H1 (cell line): ENCODE data around the gene YOD1. TPM values are rescaled to one million over a fixed set of nuclear protein-coding genes. Genes with fewer than 3 reads are reported as not detected.

Experiments
- CTCF ChIA-PET: fragments of 300-600 bp; sonication (Branson Sonifier 250); formaldehyde crosslinking; loops from one replicate; lab custom pipeline; 2021; ENCODE audit not compliant: partially characterized antibody; lab: Charles Lee
- POLR2A ChIA-PET: fragments of 300-600 bp; sonication (Branson Sonifier 250); formaldehyde crosslinking; loops from one replicate; lab custom pipeline; 2021; ENCODE audit warnings: inconsistent platforms; ENCODE audit not compliant: partially characterized antibody; lab: Charles Lee
- DNase-seq, 2 experiments: peaks; one replicate each; pipeline versions ENCODE4 v3.0.0 to v3.0.0-alpha.2; 2010 to 2022; ENCODE audit warnings: low spot score in 2 of 2, low read depth in 1 of 2, mixed read lengths in 1 of 2
- FAIRE-seq: peaks from 2 replicates; lab custom pipeline; 2011; peaks lifted over from hg19 to GRCh38; lab: Jason Lieb, UNC
- H2AFZ ChIP-seq: 2 replicates; pipeline ENCODE4 v1.8.1; 2012; ENCODE audit warnings: low read length, inconsistent platforms
- H2AK5ac ChIP-seq: 2 replicates; pipeline ENCODE4 v1.6.1; 2013; ENCODE audit warnings: low read depth, low read length
- H2BK120ac ChIP-seq: replicated peaks from 2 replicates; pipeline ENCODE3; 2013; ENCODE audit warnings: low read depth, low read length, inconsistent platforms
- H2BK12ac ChIP-seq: 2 replicates; pipeline ENCODE4 v1.6.1; 2013; ENCODE audit warnings: low read depth, low read length
- H2BK15ac ChIP-seq: 2 replicates; pipeline ENCODE4 v1.6.1; 2013; ENCODE audit warnings: low read length
- H2BK20ac ChIP-seq: 2 replicates; pipeline ENCODE4 v1.6.1; 2013; ENCODE audit warnings: low read length
- H2BK5ac ChIP-seq: 2 replicates; pipeline ENCODE4 v1.6.1; 2013; ENCODE audit warnings: low read depth, low read length
- H3K14ac ChIP-seq: 2 replicates; pipeline ENCODE4 v1.6.1; 2013; ENCODE audit warnings: inconsistent platforms; ENCODE audit not compliant: insufficient read length
- H3K18ac ChIP-seq: 2 replicates; pipeline ENCODE4 v1.6.1; 2013; ENCODE audit warnings: low read length; ENCODE audit errors: extremely low read depth
- H3K23ac ChIP-seq: 2 replicates; pipeline ENCODE4 v1.6.1; 2013; ENCODE audit warnings: inconsistent platforms; ENCODE audit not compliant: insufficient read length
- H3K23me2 ChIP-seq: 2 replicates; pipeline ENCODE4 v1.6.1; 2013; ENCODE audit warnings: low read depth, low read length
- H3K27ac ChIP-seq: 2 replicates; pipeline ENCODE4 v1.6.1; 2011; ENCODE audit warnings: low read depth, low read length, inconsistent platforms
- H3K27me3 ChIP-seq, 4 experiments: replicated peaks in 1 of 4; 1 replicate in 1 of 4; 2 replicates in 3 of 4; pipeline versions ENCODE4 v1.6.1 to v1.8.1; 2011 to 2013; ENCODE audit warnings: low read length in 3 of 4, mild to moderate bottlenecking in 3 of 4, inconsistent platforms in 2 of 4, mixed read lengths in 2 of 4, moderate library complexity in 1 of 4; ENCODE audit not compliant: control insufficient read depth in 3 of 4, insufficient read depth in 3 of 4; ENCODE audit errors: extremely low read depth in 1 of 4
- H3K36me3 ChIP-seq, 4 experiments: 2 replicates each; pipeline versions ENCODE4 v1.6.1 to v1.8.1; 2011 to 2013; ENCODE audit warnings: mild to moderate bottlenecking in 4 of 4, low read length in 3 of 4, moderate library complexity in 2 of 4, control low read depth in 1 of 4, inconsistent platforms in 1 of 4; ENCODE audit not compliant: insufficient read depth in 4 of 4, control insufficient read depth in 2 of 4
- H3K4ac ChIP-seq: replicated peaks from 2 replicates; pipeline ENCODE3; 2013; ENCODE audit warnings: low read length, low read depth, mixed read lengths, inconsistent platforms; ENCODE audit not compliant: insufficient read length
- H3K4me1 ChIP-seq, 4 experiments: replicated peaks in 1 of 4; 1 replicate in 1 of 4; 2 replicates in 3 of 4; pipeline versions ENCODE4 v1.6.1 to v1.8.1; 2011 to 2013; ENCODE audit warnings: low read length in 3 of 4, inconsistent platforms in 2 of 4, mixed read lengths in 1 of 4; ENCODE audit not compliant: insufficient read depth in 4 of 4, control insufficient read depth in 3 of 4
- H3K4me2 ChIP-seq, 2 experiments: 2 replicates each; pipeline versions ENCODE4 v1.6.1 to v1.8.1; 2011 to 2013; ENCODE audit warnings: low read depth in 2 of 2, low read length in 2 of 2, control low read depth in 1 of 2, inconsistent platforms in 1 of 2, mild to moderate bottlenecking in 1 of 2; ENCODE audit not compliant: insufficient read depth in 1 of 2
- H3K4me3 ChIP-seq, 4 experiments: fragments of 200-600, 300-600 bp in 1 of 4; sonication (generic), shearing (Covaris generic), sonication (Bioruptor Twin) in 1 of 4; 2 replicates each; pipeline versions ENCODE4 v1.5.1 to v1.8.1; 2011 to 2016; ENCODE audit warnings: low read length in 4 of 4, low read depth in 3 of 4, control low read depth in 2 of 4, inconsistent platforms in 2 of 4, mild to moderate bottlenecking in 2 of 4, mixed read lengths in 1 of 4, moderate library complexity in 1 of 4; ENCODE audit not compliant: insufficient read depth in 2 of 4; ENCODE audit errors: extremely low read depth in 1 of 4
- H3K56ac ChIP-seq: replicated peaks from 2 replicates; pipeline ENCODE3; 2013; ENCODE audit warnings: low read depth, mild to moderate bottlenecking, mixed read lengths, low read length, inconsistent platforms; ENCODE audit not compliant: insufficient read length
- H3K79me1 ChIP-seq: 2 replicates; pipeline ENCODE4 v1.6.1; 2013; ENCODE audit warnings: low read depth, low read length, control low read depth
- H3K79me2 ChIP-seq, 2 experiments: 2 replicates each; pipeline versions ENCODE4 v1.6.1 to v1.8.1; 2012 to 2013; ENCODE audit warnings: low read length in 2 of 2, mild to moderate bottlenecking in 2 of 2, inconsistent platforms in 1 of 2; ENCODE audit not compliant: insufficient read depth in 2 of 2, control insufficient read depth in 1 of 2
- H3K9ac ChIP-seq, 4 experiments: replicated peaks in 1 of 4; 1 replicate in 1 of 4; 2 replicates in 3 of 4; pipeline versions ENCODE4 v1.6.1 to v1.8.1; 2011 to 2013; ENCODE audit warnings: low read depth in 3 of 4, low read length in 3 of 4, control low read depth in 2 of 4, mild to moderate bottlenecking in 2 of 4, moderate library complexity in 2 of 4, inconsistent platforms in 1 of 4; ENCODE audit errors: extremely low read depth in 1 of 4
- H3K9me3 ChIP-seq, 2 experiments: 2 replicates each; pipeline versions ENCODE4 v1.6.1 to v1.8.1; 2012 to 2013; ENCODE audit warnings: mild to moderate bottlenecking in 2 of 2, moderate library complexity in 2 of 2, control low read depth in 1 of 2, inconsistent platforms in 1 of 2, low read depth in 1 of 2, low read length in 1 of 2, mixed read lengths in 1 of 2; ENCODE audit not compliant: insufficient read depth in 2 of 2
- H4K20me1 ChIP-seq, 2 experiments: replicated peaks in 1 of 2; 2 replicates each; pipeline versions ENCODE3 to v1.8.1; 2011 to 2013; ENCODE audit warnings: inconsistent platforms in 2 of 2, low read length in 2 of 2, mild to moderate bottlenecking in 1 of 2; ENCODE audit not compliant: insufficient read depth in 2 of 2, control insufficient read depth in 1 of 2
- H4K5ac ChIP-seq: 2 replicates; pipeline ENCODE4 v1.6.1; 2013; ENCODE audit warnings: low read length, low read depth, mixed read lengths, inconsistent platforms; ENCODE audit not compliant: insufficient read length
- H4K8ac ChIP-seq: 2 replicates; pipeline ENCODE4 v1.8.0; 2013; ENCODE audit warnings: mild to moderate bottlenecking, moderate library complexity, low read length, inconsistent platforms; ENCODE audit not compliant: insufficient read depth; ENCODE audit errors: extremely low read depth
- H4K91ac ChIP-seq: replicated peaks from 2 replicates; pipeline ENCODE3; 2013; ENCODE audit warnings: low read length, mixed read lengths, inconsistent platforms; ENCODE audit not compliant: insufficient read length
- CHD1 ChIP-seq: IDR thresholded peaks from 2 replicates; pipeline ENCODE4 v1.6.1; 2012; ENCODE audit warnings: low read depth, low read length, improper control_type of control experiment
- CHD2 ChIP-seq: IDR thresholded peaks from 2 replicates; pipeline ENCODE4 v1.6.1; 2012; ENCODE audit warnings: low read length, improper control_type of control experiment
- JUN ChIP-seq: IDR thresholded peaks from 2 replicates; pipeline ENCODE4 v1.6.1; 2011; ENCODE audit warnings: low read depth, mild to moderate bottlenecking, improper control_type of control experiment, low read length
- JUND ChIP-seq: IDR thresholded peaks from 2 replicates; pipeline ENCODE4 v1.6.1; 2011; ENCODE audit warnings: mild to moderate bottlenecking, improper control_type of control experiment, low read length
- KDM4A ChIP-seq: IDR thresholded peaks from one replicate; pipeline ENCODE4 v1.7.1; 2012; ENCODE audit warnings: low read depth, mild to moderate bottlenecking, moderate library complexity, low read length, inconsistent platforms; ENCODE audit not compliant: severe bottlenecking
- RFX5 ChIP-seq: IDR thresholded peaks from 2 replicates; pipeline ENCODE4 v1.6.1; 2011; ENCODE audit warnings: low read depth, low read length, improper control_type of control experiment, borderline replicate concordance
- RNF2 ChIP-seq: fragments of 200-900, 300-1000 bp; sonication (generic); IDR thresholded peaks from 2 replicates; pipeline ENCODE4 v1.7.1; 2016; ENCODE audit warnings: borderline replicate concordance, low read depth, mild to moderate bottlenecking, antibody characterized with exemption, low read length; ENCODE audit not compliant: poor library complexity, severe bottlenecking; ENCODE audit errors: missing control alignments
- TAF7 ChIP-seq: optimal IDR thresholded peaks from 2 replicates; pipeline ENCODE3; 2011; ENCODE audit warnings: low read depth, mild to moderate bottlenecking, inconsistent platforms, low read length, moderate library complexity, borderline replicate concordance
- WGBS, 2 experiments: shearing (Covaris generic) in 1 of 2; methylation state at CpG; one replicate each; pipeline versions ENCODE4 v1.1.6 to v1.1.7; 2013 to 2015; ENCODE audit warnings: low lambda C conversion rate in 2 of 2, mixed read lengths in 2 of 2, inconsistent platforms in 1 of 2, low coverage in 1 of 2, missing lambda C conversion rate in 1 of 2; ENCODE audit not compliant: insufficient replicate concordance in 2 of 2, insufficient coverage in 1 of 2, insufficient read length in 1 of 2; ENCODE audit errors: extremely low coverage in 1 of 2, missing lambda C conversion rate in 1 of 2; 5-methylcytosine and 5-hydroxymethylcytosine counted together
- polyA plus RNA-seq, 7 experiments: library from polyadenylated mRNA; depleted of rRNA in 3 of 7; stranded (reverse) in 5 of 7; unstranded in 2 of 7; fragments of >200 nt in 5 of 7; fragments of 200-250 nt in 2 of 7; gene quantifications; 1 replicate in 5 of 7; 2 replicates in 1 of 7; 4 replicates in 1 of 7; pipeline versions ENCODE4 v1.2.1 to v1.2.3, GENCODE V29; 2011 to 2013; ENCODE audit warnings: missing spikeins in 2 of 7, mixed read lengths in 2 of 7
- total RNA-seq: library from RNA; stranded (reverse); fragmentation: NEBNext Ultra II Directional; extraction: Animal tissue kit (Norgen Biotek cat#: 25700); gene quantifications from 2 replicates; pipeline ENCODE4 v1.2.1, GENCODE V29; 2021

Gene YOD1
- total and polyA plus RNA-seq, 2 of the 8 experiments (the other 6 are each of a cell fraction or from before 2014, with no cell fraction given) = 1.9 to 11.8 TPM

- TF ChIP-seq CHD2 (no peak), JUN (no peak), RNF2 (no peak), RFX5 (no peak), CHD1 (no peak), JUND (no peak), KDM4A (no peak), TAF7 (no peak)
- TF ChIP-seq, all 59 proteins: peak for 0
- Histone ChIP-seq H3K4ac (no peak overlapping the region), H4K20me1 (peaks cover 11 to 12% of the 10 kb centered on the region in 2 experiments), H3K4me2 (no peak overlapping the region), H2AK5ac (no peak overlapping the region), H3K23me2 (no peaks in the 10 kb centered on the region; the same call in 1 of the 2 replicates), H3K23ac (no peak overlapping the region), H2BK120ac (no peak overlapping the region), H2BK20ac (no peak overlapping the region), H4K5ac (no peak overlapping the region), H3K56ac (no peak overlapping the region), H3K4me3 (no peak overlapping the region), H3K79me2 (peaks cover 3 to 61% of the 10 kb centered on the region in 2 experiments; a peak in 3 of 4 replicates), H3K18ac (no peak overlapping the region), H3K9me3 (no peaks in the 10 kb centered on the region), H3K27ac (no peak overlapping the region), H3K9ac (no peak overlapping the region), H3K27me3 (no peaks in the 10 kb centered on the region), H3K36me3 (peaks cover 9 to 30% (median 10%) of the 10 kb centered on the region in 4 experiments), H2BK15ac (no peak overlapping the region), H3K4me1 (peaks cover 0 to 8% (median 2%) of the 10 kb centered on the region in 4 experiments; a peak in 4 of 7 replicates), H2BK12ac (no peak overlapping the region), H4K8ac (no peak overlapping the region), H4K91ac (no peak overlapping the region), H3K79me1 (no peaks in the 10 kb centered on the region; the same call in 1 of the 2 replicates), H2AFZ (no peak overlapping the region), H2BK5ac (no peak overlapping the region), H3K14ac (no peak overlapping the region)
- ChIA-PET CTCF (interaction anchor here (1.5 to 4.2 kb wide), 2 partner anchors 10 to 16 kb away, joined by 6 to 40 read pairs; partner anchors contain the start of gene C1orf116), POLR2A (interaction anchor here (0.7 to 1.7 kb wide), 2 partner anchors 15 to 16 kb away, joined by 4 to 5 read pairs; partner anchors contain the start of gene C1orf116)
- DNase-seq (no peak), FAIRE-seq (no peak)
- WGBS, 2 experiments = 92% methylated on average over 1 of the region's 1 CpG; no CpG with 5 or more reads in 1 of the 2 experiments
These were observed 3.5 kb downstream of the YOD1 start for GRCh38 chr1:207047505-207047904.
